Endothelial cell of umbilical vein (primary cell): ENCODE measurements around the gene TANGO6. TPM values are rescaled to one million over a fixed set of nuclear protein-coding genes. Genes with fewer than 3 reads are reported as not detected.

Source experiments
- BruUV-seq: library from RNA; stranded (reverse); fragments of 400-500 nt; replicated peaks from 2 replicates; lab custom pipeline; 2021; lab: Mats Ljungman, UMichigan
- CTCF ChIA-PET: fragments of 300-600, 350-600 bp; sonication (Branson Sonifier 250); formaldehyde crosslinking; loops from one replicate; lab custom pipeline; 2021; ENCODE audit warnings: antibody characterized with exemption, inconsistent platforms; lab: Charles Lee
- POLR2A ChIA-PET: fragments of 300-600, 350-600 bp; sonication (Branson Sonifier 250); formaldehyde crosslinking; loops from one replicate; lab custom pipeline; 2021; ENCODE audit warnings: antibody characterized with exemption, inconsistent platforms; lab: Charles Lee
- DNase-seq: peaks from one replicate; pipeline ENCODE4 v3.0.0-alpha.2; 2011; ENCODE audit warnings: low read depth, low spot score
- FAIRE-seq: peaks from 2 replicates; lab custom pipeline; 2011; peaks lifted over from hg19 to GRCh38; lab: Jason Lieb, UNC
- H2AFZ ChIP-seq: 2 replicates; pipeline ENCODE4 v1.6.0; 2012; ENCODE audit warnings: low read depth, low read length, control low read depth, inconsistent platforms
- H3K27ac ChIP-seq: 2 replicates; pipeline ENCODE4 v1.5.1; 2011; ENCODE audit warnings: low read depth, mild to moderate bottlenecking, control low read depth, low read length, moderate library complexity; ENCODE audit not compliant: insufficient read depth
- H3K27me3 ChIP-seq, 2 experiments: 2 replicates each; pipeline versions ENCODE4 v1.6.0 to v1.6.1; 2011; ENCODE audit warnings: low read length in 2 of 2, mixed read lengths in 1 of 2; ENCODE audit not compliant: control insufficient read depth in 2 of 2, insufficient read depth in 2 of 2
- H3K36me3 ChIP-seq, 2 experiments: 2 replicates in 1 of 2; 3 replicates in 1 of 2; pipeline ENCODE4 v1.5.1; 2011; ENCODE audit warnings: low read length in 2 of 2, mild to moderate bottlenecking in 1 of 2, moderate library complexity in 1 of 2; ENCODE audit not compliant: control insufficient read depth in 2 of 2, insufficient read depth in 2 of 2; ENCODE audit errors: extremely low read depth in 1 of 2
- H3K4me1 ChIP-seq: 3 replicates; pipeline ENCODE4 v1.5.1; 2011; ENCODE audit warnings: mild to moderate bottlenecking, low read length; ENCODE audit not compliant: control insufficient read depth, insufficient read depth; ENCODE audit errors: extremely low read depth
- H3K4me2 ChIP-seq: 2 replicates; pipeline ENCODE4 v1.6.1; 2011; ENCODE audit warnings: low read length, control low read depth, mixed read lengths; ENCODE audit not compliant: insufficient read depth
- H3K4me3 ChIP-seq, 3 experiments: fragments of 200-600 bp in 1 of 3; sonication (generic), shearing (Covaris generic) in 1 of 3; replicated peaks in 1 of 3; 2 replicates each; pipeline ENCODE4 v1.5.1; 2011 to 2016; ENCODE audit warnings: control low read depth in 3 of 3, low read length in 3 of 3, mild to moderate bottlenecking in 2 of 3, inconsistent platforms in 1 of 3, low read depth in 1 of 3, moderate library complexity in 1 of 3; ENCODE audit not compliant: insufficient read depth in 1 of 3
- H3K79me2 ChIP-seq: 2 replicates; pipeline ENCODE4 v1.6.0; 2012; ENCODE audit warnings: low read length, inconsistent platforms; ENCODE audit not compliant: control insufficient read depth, insufficient read depth
- H3K9ac ChIP-seq: replicated peaks from 2 replicates; pipeline ENCODE3; 2011; ENCODE audit warnings: low read length, control low read depth; ENCODE audit not compliant: insufficient read depth; ENCODE audit errors: extremely low read depth
- H3K9me1 ChIP-seq: replicated peaks from 3 replicates; pipeline ENCODE4 v1.6.0; 2011; ENCODE audit warnings: mild to moderate bottlenecking, low read length; ENCODE audit not compliant: control insufficient read depth, insufficient read depth; ENCODE audit errors: extremely low read depth
- H3K9me3 ChIP-seq: replicated peaks from 2 replicates; pipeline ENCODE4 v1.5.1; 2012; ENCODE audit warnings: low read length, inconsistent platforms; ENCODE audit not compliant: control insufficient read depth, insufficient read depth
- H4K20me1 ChIP-seq: replicated peaks from 2 replicates; pipeline ENCODE3; 2011; ENCODE audit warnings: mild to moderate bottlenecking, low read length; ENCODE audit not compliant: control insufficient read depth, insufficient read depth; ENCODE audit errors: extremely low read depth
- CTCF ChIP-seq, 2 donors: IDR thresholded peaks; 1 replicate in 1 of 2; 2 replicates in 1 of 2; pipeline ENCODE4 v1.5.1; 2011; ENCODE audit warnings: low read length in 2 of 2, mild to moderate bottlenecking in 2 of 2, moderate library complexity in 2 of 2, control low read depth in 1 of 2, inconsistent platforms in 1 of 2, low read depth in 1 of 2; ENCODE audit not compliant: insufficient read depth in 1 of 2; ENCODE audit errors: extremely low read depth in 1 of 2
- EZH2 ChIP-seq: IDR thresholded peaks from 2 replicates; pipeline ENCODE4 v1.6.1; 2012; ENCODE audit warnings: borderline replicate concordance, low read depth, mild to moderate bottlenecking, moderate library complexity, low read length, inconsistent platforms; ENCODE audit not compliant: severe bottlenecking
- JUN ChIP-seq: IDR thresholded peaks from 2 replicates; pipeline ENCODE4 v1.6.1; 2011; ENCODE audit warnings: borderline replicate concordance, low read depth; ENCODE audit not compliant: insufficient read length, insufficient read depth
- MAX ChIP-seq: IDR thresholded peaks from 2 replicates; pipeline ENCODE4 v1.6.1; 2011; ENCODE audit not compliant: insufficient read depth, insufficient read length
- MYC ChIP-seq: IDR thresholded peaks from one replicate; pipeline ENCODE4 v1.6.1; 2011; ENCODE audit warnings: mild to moderate bottlenecking, low read depth, low read length
- POLR2A ChIP-seq: IDR thresholded peaks from 2 replicates; pipeline ENCODE4 v1.6.1; 2012; ENCODE audit warnings: low read depth, mild to moderate bottlenecking, control low read depth, low read length
- POLR2AphosphoS5 ChIP-seq: IDR thresholded peaks from 2 replicates; pipeline ENCODE4 v1.6.1; 2012; ENCODE audit warnings: low read depth, mild to moderate bottlenecking, control low read depth, low read length, moderate library complexity; ENCODE audit not compliant: insufficient read depth
- dilution Hi-C: fragments of 300-500 bp; cut with MboI; formaldehyde crosslinking; loops from one replicate; pipeline ENCODE4 v1.15.0; 2019; ENCODE audit warnings: low sequenced_read_pairs; ENCODE audit not compliant: extremely low pct_ligation_motif_present
- intact Hi-C: fragments of 100-400 bp; cut with micrococcal nuclease; formaldehyde crosslinking; loops from one replicate; pipeline ENCODE4 v1.10.0; 2022
- polyA plus RNA-seq, 4 experiments: library from polyadenylated mRNA; depleted of rRNA in 3 of 4; stranded (reverse) in 3 of 4; unstranded in 1 of 4; fragments of >200 nt; gene quantifications; 2 replicates each; pipeline versions ENCODE4 v1.2.1 to v1.2.3, GENCODE V29; 2011 to 2012; ENCODE audit warnings: missing spikeins in 1 of 4
- total RNA-seq: library from RNA; stranded (reverse); gene quantifications from 2 replicates; pipeline ENCODE4 v1.2.3, GENCODE V29; 2021

The TANGO6 gene
- total and polyA plus RNA-seq, 2 donors (not counting 3 experiments of a cell fraction or from before 2014, with no cell fraction given), result 6.7 to 21.2 TPM

GRCh38 chr16:68948230-68948910 is 105.0 kb downstream of the TANGO6 start:
- H2AFZ ChIP-seq, result no peak overlapping the region
- no peak overlapping the region for H3K9ac ChIP-seq
- no peak overlapping the region for H3K4me3 ChIP-seq
- no peaks in the 10 kb centered on the region for H3K9me1 ChIP-seq
- POLR2A ChIA-PET, result no interaction called here
- no peak overlapping the region for H3K4me2 ChIP-seq
- H3K36me3 ChIP-seq, result no peaks in the 10 kb centered on the region
- CTCF ChIA-PET, result interaction anchor here (0.9 to 1.6 kb wide), 5 partner anchors 11 to 175 kb away, joined by 3 to 6 read pairs (median 4); no protein-coding TSS in a partner anchor
- DNase-seq (no peak), FAIRE-seq (no peak)
- no peaks in the 10 kb centered on the region for H3K9me3 ChIP-seq
- peaks cover 10% of the 10 kb centered on the region for H3K4me1 ChIP-seq
- H3K27ac ChIP-seq, result no peak overlapping the region
- H3K27me3 ChIP-seq, result no peaks in the 10 kb centered on the region
- no peaks in the 10 kb centered on the region for H3K79me2 ChIP-seq
- TF ChIP-seq CTCF (IDR thresholded peaks at IDR 0.05; ENCODE audit: extremely low read depth in 1 of 2, insufficient read depth in 1 of 2, low read depth in 1 of 2, low read length in 2 of 2), result no peak
- no peak for TF ChIP-seq JUN
- TF ChIP-seq POLR2A, result no peak
- TF ChIP-seq EZH2, result no peak
- no peak for TF ChIP-seq MAX
- no peak for TF ChIP-seq MYC
- no peak for TF ChIP-seq POLR2AphosphoS5
- dilution Hi-C loops (no loop called here), intact Hi-C loops (no loop called here)
- H4K20me1 ChIP-seq, result no peaks in the 10 kb centered on the region
- BruUV-seq, result no TSS peak
